ENCODE measurements around the gene SCIN. TPM values are rescaled to one million over a fixed set of nuclear protein-coding genes. Genes with fewer than 3 reads are reported as not detected.

The SCIN gene
- total RNA-seq, 6 donors from 2014 or later: 9.3 to 19.6 (median 15.0) TPM

GRCh38 chr7:12619461-12620069, 49.0 kb downstream of the SCIN start:
- 66 to 69% methylated on average over 3 of the region's 3 CpGs for WGBS, 2 donors
- Histone ChIP-seq H3K9me3 (no peaks in the 10 kb centered on the region), H3K4me3 (no peak overlapping the region), H3K36me3 (no peaks in the 10 kb centered on the region), H3K4me1 (peaks cover 0 to 6% (median 2%) of the 10 kb centered on the region in 4 donors), H3K27ac (no peak overlapping the region), H3K27me3 (no peaks in the 10 kb centered on the region)
- ATAC-seq (ENCODE audit: low FRiP score in 2 of 2): no peak
- no peak for DNase-seq
- TF ChIP-seq EP300 (IDR thresholded peaks at IDR 0.05) (no peak), POLR2AphosphoS5 (IDR thresholded peaks at IDR 0.05) (no peak), POLR2A (IDR thresholded peaks at IDR 0.05) (no peak)

DNA sequence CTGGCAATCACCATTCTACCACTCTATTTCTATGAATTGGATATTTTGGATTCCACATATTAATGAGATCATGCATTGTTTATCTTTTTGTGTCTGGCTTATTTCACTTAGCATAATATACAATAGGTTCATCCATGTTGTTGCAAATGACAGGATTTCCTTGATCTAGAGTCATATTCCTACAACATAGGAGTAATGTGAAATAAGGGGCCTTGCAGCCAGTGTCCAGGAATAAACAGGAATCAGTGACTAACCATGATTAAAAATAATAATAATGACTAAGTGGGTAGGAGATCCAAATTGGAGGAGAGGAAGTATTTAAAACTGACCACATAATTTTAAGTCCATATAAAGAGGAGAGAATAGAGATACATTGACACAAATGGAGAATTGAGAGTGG, 49.9 kb downstream of the SCIN start:
- H3K4me1 ChIP-seq: peaks cover 0 to 6% (median 2%) of the 10 kb centered on the region in 4 donors
- TF ChIP-seq, protein P1, sequence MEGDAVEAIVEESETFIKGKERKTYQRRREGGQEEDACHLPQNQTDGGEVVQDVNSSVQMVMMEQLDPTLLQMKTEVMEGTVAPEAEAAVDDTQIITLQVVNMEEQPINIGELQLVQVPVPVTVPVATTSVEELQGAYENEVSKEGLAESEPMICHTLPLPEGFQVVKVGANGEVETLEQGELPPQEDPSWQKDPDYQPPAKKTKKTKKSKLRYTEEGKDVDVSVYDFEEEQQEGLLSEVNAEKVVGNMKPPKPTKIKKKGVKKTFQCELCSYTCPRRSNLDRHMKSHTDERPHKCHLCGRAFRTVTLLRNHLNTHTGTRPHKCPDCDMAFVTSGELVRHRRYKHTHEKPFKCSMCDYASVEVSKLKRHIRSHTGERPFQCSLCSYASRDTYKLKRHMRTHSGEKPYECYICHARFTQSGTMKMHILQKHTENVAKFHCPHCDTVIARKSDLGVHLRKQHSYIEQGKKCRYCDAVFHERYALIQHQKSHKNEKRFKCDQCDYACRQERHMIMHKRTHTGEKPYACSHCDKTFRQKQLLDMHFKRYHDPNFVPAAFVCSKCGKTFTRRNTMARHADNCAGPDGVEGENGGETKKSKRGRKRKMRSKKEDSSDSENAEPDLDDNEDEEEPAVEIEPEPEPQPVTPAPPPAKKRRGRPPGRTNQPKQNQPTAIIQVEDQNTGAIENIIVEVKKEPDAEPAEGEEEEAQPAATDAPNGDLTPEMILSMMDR (IDR thresholded peaks at IDR 0.05): no peak
- TF ChIP-seq EP300 (IDR thresholded peaks at IDR 0.05) (no peak), POLR2A (IDR thresholded peaks at IDR 0.05) (no peak), POLR2AphosphoS5 (IDR thresholded peaks at IDR 0.05) (no peak)
- no peak overlapping the region for H3K27ac ChIP-seq
- no peak for ATAC-seq (ENCODE audit: low FRiP score in 2 of 2)
- H3K4me3 ChIP-seq: no peak overlapping the region
- no peaks in the 10 kb centered on the region for H3K36me3 ChIP-seq
- H3K27me3 ChIP-seq: no peaks in the 10 kb centered on the region
- no peak for DNase-seq
- H3K9me3 ChIP-seq: no peaks in the 10 kb centered on the region

DNA sequence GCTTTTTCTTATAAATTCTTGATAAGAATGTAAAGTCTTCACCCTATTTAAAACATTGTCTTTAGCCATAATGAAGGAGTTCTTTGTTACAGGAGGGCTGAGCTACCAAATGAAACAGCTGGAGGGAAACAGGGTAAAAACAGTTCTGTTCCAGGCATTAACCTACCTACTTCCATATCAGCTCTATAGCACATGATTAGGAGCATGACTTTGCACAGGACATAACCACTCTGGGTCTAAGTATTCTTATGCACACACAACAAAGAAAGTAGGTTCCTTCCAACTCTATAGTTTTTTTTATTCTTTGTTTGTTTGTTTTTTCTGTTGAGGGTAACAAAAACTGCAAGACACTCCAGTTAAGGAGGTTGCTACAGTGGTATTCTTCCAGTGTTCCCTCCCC, 52.7 kb downstream of the SCIN start:
- no peak for TF ChIP-seq EP300 (IDR thresholded peaks at IDR 0.05)
- no peak for TF ChIP-seq POLR2AphosphoS5 (IDR thresholded peaks at IDR 0.05)
- TF ChIP-seq, protein P1 (IDR thresholded peaks at IDR 0.05): no peak
- TF ChIP-seq POLR2A (IDR thresholded peaks at IDR 0.05): no peak
- no peak for DNase-seq
- H3K27me3 ChIP-seq: no peaks in the 10 kb centered on the region
- no peaks in the 10 kb centered on the region for H3K9me3 ChIP-seq
- no peaks in the 10 kb centered on the region for H3K36me3 ChIP-seq
- H3K4me1 ChIP-seq: peaks cover 0 to 6% (median 2%) of the 10 kb centered on the region in 4 donors
- H3K4me3 ChIP-seq: no peak overlapping the region
- no peak for ATAC-seq (ENCODE audit: low FRiP score in 2 of 2)
- H3K27ac ChIP-seq: no peak overlapping the region

GRCh38 chr7:12623885-12624498, 53.5 kb downstream of the SCIN start:
- ATAC-seq (ENCODE audit: low FRiP score in 2 of 2) (peak in 1 of 2 donors; percentile 77), DNase-seq (no peak)
- Histone ChIP-seq H3K27ac (no peak overlapping the region), H3K27me3 (no peaks in the 10 kb centered on the region), H3K9me3 (no peaks in the 10 kb centered on the region), H3K4me1 (peaks cover 0 to 6% (median 2%) of the 10 kb centered on the region in 4 donors), H3K4me3 (no peak overlapping the region), H3K36me3 (no peaks in the 10 kb centered on the region)
- no peak for TF ChIP-seq POLR2AphosphoS5 (IDR thresholded peaks at IDR 0.05)
- TF ChIP-seq, protein P1 (IDR thresholded peaks at IDR 0.05): peak; percentile 29 to 84 (median 72)
- no peak for TF ChIP-seq POLR2A (IDR thresholded peaks at IDR 0.05)
- no peak for TF ChIP-seq EP300 (IDR thresholded peaks at IDR 0.05)
- 23 to 25% methylated on average over 1 of the region's 1 CpG for WGBS, 2 donors

- 50 to 54% methylated on average over 4 of the region's 4 CpGs for WGBS, 2 donors
- DNase-seq (no peak), ATAC-seq (ENCODE audit: low FRiP score in 2 of 2) (no peak)
- Histone ChIP-seq H3K9me3 (no peaks in the 10 kb centered on the region), H3K4me1 (peaks cover 0 to 6% (median 0%) of the 10 kb centered on the region in 4 donors), H3K4me3 (no peak overlapping the region), H3K27me3 (no peaks in the 10 kb centered on the region), H3K27ac (no peak overlapping the region), H3K36me3 (no peaks in the 10 kb centered on the region)
- TF ChIP-seq POLR2AphosphoS5 (IDR thresholded peaks at IDR 0.05): no peak
- TF ChIP-seq, protein P1 (IDR thresholded peaks at IDR 0.05): no peak
Observed at GRCh38 chr7:12625836-12626235, 55.3 kb downstream of the SCIN start.
